HG03025 (cell line): ENCODE results near the gene AUTS2.

ENCODE experiments used
- ATAC-seq: cut with Tn5 transposase; IDR thresholded peaks from one replicate; pipeline ENCODE4 v1.9.1; 2021; ENCODE audit warnings: mild to moderate bottlenecking, moderate library complexity; ENCODE audit not compliant: unreplicated experiment, low FRiP score

AUTS2 gene

GRCh38 chr7:70573071-70573661 lies 974.9 kb downstream of the AUTS2 start:
- ATAC-seq, result no peak

- no peak for ATAC-seq
These were observed 975.4 kb downstream of the AUTS2 start for GRCh38 chr7:70573696-70574095.

DNA sequence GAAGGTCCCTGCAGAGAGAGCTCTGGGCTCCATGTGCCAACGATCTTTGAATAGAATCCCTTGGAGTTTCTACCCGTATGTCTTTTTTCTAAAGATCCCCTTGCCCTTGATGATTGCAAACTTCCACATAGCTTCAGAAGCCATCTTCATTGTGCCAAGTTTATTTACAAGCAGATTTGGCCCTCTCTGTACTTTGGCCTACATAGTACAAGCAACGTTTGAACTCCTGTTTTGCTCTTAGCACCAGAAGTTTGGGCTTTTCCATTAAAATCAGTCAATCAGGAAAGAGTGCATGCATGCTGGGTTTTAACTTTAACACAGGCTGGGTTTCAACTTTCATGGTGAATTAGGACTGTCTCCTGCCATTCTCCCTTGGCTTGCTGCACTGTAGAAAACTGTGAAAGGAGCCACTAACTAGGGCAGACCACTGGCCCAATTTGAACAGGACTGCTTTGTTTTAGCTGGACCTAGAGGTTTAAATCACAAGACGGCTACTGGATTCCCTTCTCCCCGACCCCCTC lies 976.1 kb downstream of the AUTS2 start:
- no peak for ATAC-seq

GRCh38 chr7:70574970-70575799 lies 976.9 kb downstream of the AUTS2 start:
- ATAC-seq, result no peak

DNA sequence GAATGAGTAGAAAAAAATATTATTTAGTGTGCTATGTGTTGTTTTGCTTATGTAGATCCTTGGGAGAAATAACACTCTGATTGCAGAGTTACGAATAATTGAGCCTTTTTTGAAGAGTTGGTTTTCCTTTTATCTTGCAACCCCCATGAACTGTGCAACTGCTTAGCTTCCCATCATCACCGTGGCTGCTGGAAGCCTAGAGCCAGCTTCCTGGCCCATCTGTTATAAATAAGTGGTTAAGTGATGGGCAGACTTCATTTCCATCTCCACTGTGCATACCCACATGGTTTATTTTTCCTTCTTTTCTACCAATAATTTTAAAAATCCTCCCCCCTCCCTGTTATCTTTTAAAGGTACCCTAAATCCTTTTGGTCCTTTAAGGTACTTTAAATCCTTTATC lies 978.8 kb downstream of the AUTS2 start:
- no peak for ATAC-seq

GRCh38 chr7:70578131-70578530 lies 979.9 kb downstream of the AUTS2 start:
- ATAC-seq, result no peak

DNA sequence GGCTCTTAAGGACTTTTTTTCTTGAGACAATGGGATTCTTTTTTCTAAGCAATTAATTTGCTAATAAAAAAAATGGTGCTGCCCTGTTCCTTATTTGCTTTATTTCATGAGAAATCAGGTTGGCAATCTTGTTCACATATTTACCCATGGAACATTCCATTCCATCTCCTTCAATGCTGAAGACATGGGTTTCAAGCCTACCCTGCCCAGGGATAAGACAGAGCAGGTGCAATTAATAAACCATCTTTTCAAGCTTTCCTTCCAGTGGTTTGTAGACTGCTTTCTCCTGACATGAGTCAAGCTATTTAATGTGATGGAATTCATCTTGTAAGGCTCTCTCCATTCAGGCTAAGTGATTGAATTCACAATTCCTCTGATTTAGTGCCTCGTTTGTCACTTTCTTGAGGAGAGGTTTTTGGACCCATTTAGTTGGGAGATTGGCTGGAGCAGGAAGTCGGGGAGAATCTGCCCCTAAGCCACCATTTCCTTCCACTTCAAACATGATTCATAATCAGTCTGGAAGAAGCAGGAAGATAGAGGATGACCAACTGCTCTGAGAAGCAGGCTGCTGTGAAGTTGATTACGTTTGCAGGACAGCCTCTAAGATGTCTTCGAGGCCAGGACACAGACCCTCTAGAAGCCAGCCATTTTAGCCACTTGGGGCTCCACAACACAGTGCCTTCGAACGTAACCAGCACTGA lies 981.3 kb downstream of the AUTS2 start:
- no peak for ATAC-seq

GRCh38 chr7:70580161-70580560 lies 981.9 kb downstream of the AUTS2 start:
- no peak for ATAC-seq

DNA sequence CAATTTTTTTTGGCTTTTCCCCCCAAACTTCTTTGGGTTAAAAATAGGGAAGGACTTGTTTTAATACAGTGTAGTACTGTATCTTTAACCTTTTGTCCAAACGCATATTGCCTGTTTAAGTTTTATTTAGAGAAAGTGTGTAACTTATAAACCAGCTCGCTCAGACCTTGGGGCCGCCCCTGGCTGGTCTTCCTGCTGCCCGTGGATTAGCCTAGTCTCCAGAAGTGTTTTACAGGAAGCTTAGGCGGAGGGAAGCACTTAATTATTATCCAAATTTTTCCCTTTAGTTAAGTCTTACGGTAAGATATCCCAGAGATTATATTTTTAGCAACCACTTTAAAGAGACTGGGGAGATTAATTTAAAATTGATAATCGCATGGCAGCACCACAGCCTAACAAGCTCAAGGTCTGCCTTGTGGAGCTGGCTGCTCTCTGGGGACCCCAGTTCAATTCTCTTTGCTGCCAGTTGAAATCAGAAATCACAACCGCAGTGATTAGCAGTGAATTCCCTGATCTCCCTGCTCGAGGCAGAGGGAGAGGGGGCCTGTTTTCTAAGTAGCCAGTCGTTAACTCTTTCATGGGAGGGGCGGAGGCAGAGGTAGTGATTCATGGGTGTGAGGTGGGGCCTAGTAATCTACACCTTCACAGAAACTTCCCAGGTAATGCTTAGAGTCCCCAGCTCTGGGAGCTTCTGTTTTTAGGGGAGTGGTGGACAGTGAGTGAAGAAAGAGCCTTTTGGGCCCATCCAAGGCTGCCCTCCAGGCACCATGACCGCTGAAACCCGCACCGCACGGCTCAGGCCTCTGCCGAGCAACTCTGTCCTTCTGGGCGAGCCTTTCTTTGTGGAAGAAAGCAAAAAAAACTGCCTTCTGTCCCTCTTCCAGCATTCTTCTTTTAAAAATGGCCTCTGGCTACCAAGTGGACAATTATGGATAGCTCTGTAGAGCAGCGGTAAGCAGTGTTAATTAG lies 984.9 kb downstream of the AUTS2 start:
- no peak for ATAC-seq

GRCh38 chr7:70583965-70584883 lies 985.9 kb downstream of the AUTS2 start:
- ATAC-seq, result no peak

DNA sequence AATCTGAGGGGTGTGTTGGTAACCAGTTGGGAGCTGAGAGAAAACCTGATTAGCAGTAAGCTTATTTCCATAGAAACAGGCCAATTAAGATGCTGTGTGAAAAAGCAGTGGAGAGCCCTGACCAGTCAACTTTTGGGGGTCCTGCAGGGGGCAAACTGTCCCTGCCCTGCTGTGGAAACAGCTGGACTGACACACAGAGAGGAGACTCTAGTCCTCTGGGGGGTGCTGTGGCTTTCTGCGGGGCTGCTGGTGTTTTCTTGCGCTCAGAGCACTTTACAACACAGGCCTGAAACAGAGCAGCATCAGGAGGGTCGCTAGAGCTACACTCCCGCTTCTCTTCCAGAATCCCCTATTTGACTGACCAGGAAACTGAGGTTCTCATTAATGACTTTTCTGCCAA lies 986.8 kb downstream of the AUTS2 start:
- no peak for ATAC-seq

- no peak for ATAC-seq
These were observed 988.5 kb downstream of the AUTS2 start for GRCh38 chr7:70586822-70587221.

DNA sequence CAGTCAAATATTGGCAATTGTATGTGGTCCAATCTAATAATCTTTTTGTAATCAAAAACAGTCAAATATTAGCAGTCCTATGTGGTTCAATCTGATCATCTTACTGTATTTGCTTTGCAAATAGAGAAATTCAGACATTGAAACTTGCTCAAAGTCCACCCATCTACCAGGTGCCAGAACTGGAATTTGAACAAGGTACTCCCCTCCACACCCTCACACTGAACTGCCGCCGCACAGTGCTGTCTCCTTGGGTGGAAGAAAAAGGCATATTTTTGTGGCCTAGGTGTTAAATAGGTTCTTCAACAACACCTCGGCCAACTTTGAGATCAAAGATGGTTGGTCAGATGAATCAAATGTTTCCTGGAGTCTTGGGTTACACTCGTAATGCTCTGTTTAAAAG lies 989.5 kb downstream of the AUTS2 start:
- ATAC-seq, result no peak

DNA sequence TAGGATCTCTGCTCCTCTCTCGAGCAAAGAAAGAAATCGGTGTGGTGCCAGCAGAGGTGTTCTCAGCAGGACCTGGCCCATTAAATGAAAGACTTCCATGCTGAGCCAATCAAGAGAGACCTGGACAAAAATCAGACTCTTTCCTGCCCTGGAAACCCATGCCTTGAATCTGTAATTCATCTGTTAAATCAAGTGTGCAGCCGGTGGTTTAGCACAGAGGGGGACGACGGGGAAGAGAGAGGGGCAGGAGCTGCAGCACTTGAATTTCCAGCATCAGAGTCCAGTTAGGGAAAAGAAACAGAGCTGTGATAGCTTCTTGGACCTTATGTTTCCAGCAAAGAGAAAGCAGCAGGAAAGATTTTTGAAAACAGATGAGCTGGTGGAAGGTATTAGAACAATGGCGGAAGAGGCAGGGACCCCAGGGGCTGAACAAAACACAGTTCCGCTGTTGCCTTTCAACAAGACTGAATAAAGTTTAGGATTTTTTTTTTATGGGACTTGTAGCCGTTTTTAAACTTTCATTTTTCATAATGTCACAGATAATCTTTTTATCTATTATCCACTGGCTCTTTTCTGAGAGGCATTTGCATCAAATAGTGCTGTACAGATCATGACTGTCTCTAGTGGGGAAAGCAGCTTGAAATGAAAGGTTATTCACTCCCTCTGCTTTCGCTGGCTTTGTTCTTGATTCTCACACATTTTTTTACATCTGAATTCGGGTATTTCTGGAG lies 990.1 kb downstream of the AUTS2 start:
- ATAC-seq, result no peak

GRCh38 chr7:70589010-70589409 lies 990.7 kb downstream of the AUTS2 start:
- ATAC-seq, result no peak

DNA sequence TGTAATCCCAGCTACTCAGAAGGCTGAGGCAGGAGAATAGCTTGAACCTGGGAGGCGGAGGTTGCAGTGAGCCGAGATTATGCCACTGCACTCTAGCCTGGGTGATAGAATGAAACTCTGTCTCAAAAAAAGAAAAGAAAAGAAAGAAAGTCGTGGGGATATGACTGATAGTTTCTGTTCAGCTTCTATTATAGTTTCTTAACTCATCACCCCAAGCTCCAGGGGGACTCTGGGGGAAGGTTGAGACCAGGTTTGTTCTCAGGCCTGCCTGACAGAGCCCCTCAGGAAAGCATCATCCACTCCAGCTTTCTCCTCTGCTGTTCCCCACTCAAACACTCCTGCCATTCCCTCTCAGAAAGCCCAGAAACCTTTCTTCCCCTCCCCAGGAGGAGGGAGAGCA lies 991.3 kb downstream of the AUTS2 start:
- peak; percentile 50 for ATAC-seq

GRCh38 chr7:70590126-70590854 lies 992.0 kb downstream of the AUTS2 start:
- ATAC-seq, result peak; percentile 35

DNA sequence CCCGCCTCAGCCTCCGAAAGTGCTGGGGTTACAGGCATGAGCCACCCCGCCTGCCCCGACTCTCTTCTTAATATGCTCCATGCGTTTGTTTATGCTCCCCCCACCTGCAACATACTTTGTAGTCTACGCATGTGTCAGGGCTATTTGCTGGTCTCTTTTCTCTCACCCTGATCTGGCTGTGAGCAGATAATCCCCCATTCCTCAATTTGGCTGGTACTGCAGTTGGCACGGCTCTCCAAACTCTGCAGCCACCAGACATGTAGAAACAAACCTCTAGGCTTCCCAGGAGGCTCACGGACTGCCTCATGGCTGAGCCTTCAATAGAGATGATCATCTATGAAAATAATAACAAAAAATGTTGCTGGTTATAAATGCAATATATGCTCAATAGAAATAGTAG lies 993.4 kb downstream of the AUTS2 start:
- no peak for ATAC-seq
